HEK293T (cell line): ENCODE measurements around the gene ELOB.

ENCODE experiments used
- ARNT ChIP-seq: fragments of 450-650 bp; IDR thresholded peaks from 2 replicates; pipeline ENCODE4 v1.6.1; 2017; ENCODE audit warnings: mild to moderate bottlenecking
- BHLHE40 ChIP-seq: fragments of 450-650 bp; IDR thresholded peaks from 2 replicates; pipeline ENCODE4 v1.6.1; 2016; ENCODE audit warnings: mild to moderate bottlenecking, moderate library complexity, borderline replicate concordance
- ELF4 ChIP-seq: fragments of 450-650 bp; IDR thresholded peaks from 2 replicates; pipeline ENCODE4 v1.6.1; 2017; ENCODE audit warnings: antibody characterized with exemption
- FOXK2 ChIP-seq: fragments of 450-650 bp; IDR thresholded peaks from 2 replicates; pipeline ENCODE4 v1.6.1; 2016; ENCODE audit warnings: mild to moderate bottlenecking
- FOXM1 ChIP-seq: fragments of 450-650 bp; IDR thresholded peaks from 2 replicates; pipeline ENCODE4 v1.6.1; 2017; ENCODE audit warnings: mild to moderate bottlenecking, borderline replicate concordance
- HDGF ChIP-seq: fragments of 450-650 bp; IDR thresholded peaks from 2 replicates; pipeline ENCODE4 v1.6.1; 2017; ENCODE audit warnings: antibody characterized with exemption, borderline replicate concordance
- SUZ12 ChIP-seq: fragments of 450-650 bp; IDR thresholded peaks from 2 replicates; pipeline ENCODE4 v1.6.1; 2016; ENCODE audit warnings: mild to moderate bottlenecking
- TARDBP ChIP-seq: fragments of 450-650 bp; IDR thresholded peaks from 2 replicates; pipeline ENCODE4 v1.6.1; 2016

GRCh38 chr16:2749936-2750335, 27.1 kb downstream of the ELOB start:
- TF ChIP-seq ARNT (no peak), BHLHE40 (no peak), FOXM1 (no peak), TARDBP (no peak), FOXK2 (no peak), ELF4 (no peak), HDGF (no peak), SUZ12 (no peak)
